Measurements from ENCODE around the gene MT1X.

The MT1X gene

GRCh38 chr16:56645311-56645710 is 37.0 kb upstream of the MT1X start:
- H3K4me3 ChIP-seq (ENCODE audit: low read length, poor library complexity, severe bottlenecking), result no peak overlapping the region
- no peaks in the 10 kb centered on the region for H3K4me1 ChIP-seq (ENCODE audit: insufficient read depth, low read length, poor library complexity, severe bottlenecking)
- TF ChIP-seq EZH2phosphoT487 (IDR thresholded peaks at IDR 0.05; ENCODE audit: borderline replicate concordance), result no peak
- TF ChIP-seq, protein P1, sequence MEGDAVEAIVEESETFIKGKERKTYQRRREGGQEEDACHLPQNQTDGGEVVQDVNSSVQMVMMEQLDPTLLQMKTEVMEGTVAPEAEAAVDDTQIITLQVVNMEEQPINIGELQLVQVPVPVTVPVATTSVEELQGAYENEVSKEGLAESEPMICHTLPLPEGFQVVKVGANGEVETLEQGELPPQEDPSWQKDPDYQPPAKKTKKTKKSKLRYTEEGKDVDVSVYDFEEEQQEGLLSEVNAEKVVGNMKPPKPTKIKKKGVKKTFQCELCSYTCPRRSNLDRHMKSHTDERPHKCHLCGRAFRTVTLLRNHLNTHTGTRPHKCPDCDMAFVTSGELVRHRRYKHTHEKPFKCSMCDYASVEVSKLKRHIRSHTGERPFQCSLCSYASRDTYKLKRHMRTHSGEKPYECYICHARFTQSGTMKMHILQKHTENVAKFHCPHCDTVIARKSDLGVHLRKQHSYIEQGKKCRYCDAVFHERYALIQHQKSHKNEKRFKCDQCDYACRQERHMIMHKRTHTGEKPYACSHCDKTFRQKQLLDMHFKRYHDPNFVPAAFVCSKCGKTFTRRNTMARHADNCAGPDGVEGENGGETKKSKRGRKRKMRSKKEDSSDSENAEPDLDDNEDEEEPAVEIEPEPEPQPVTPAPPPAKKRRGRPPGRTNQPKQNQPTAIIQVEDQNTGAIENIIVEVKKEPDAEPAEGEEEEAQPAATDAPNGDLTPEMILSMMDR (conservative IDR thresholded peaks at IDR 0.05; ENCODE audit: low read length), result no peak
- no peak overlapping the region for H3K9ac ChIP-seq (ENCODE audit: low read depth, low read length, poor library complexity, severe bottlenecking)
- H3K79me2 ChIP-seq (ENCODE audit: insufficient read depth, low read length), result no peaks in the 10 kb centered on the region
- H3K9me3 ChIP-seq (ENCODE audit: insufficient read depth, low read depth, low read length), result no peaks in the 10 kb centered on the region
- H3K4me2 ChIP-seq (ENCODE audit: low read depth, low read length, poor library complexity, severe bottlenecking), result no peak overlapping the region
- H3K36me3 ChIP-seq (ENCODE audit: insufficient read depth, low read length), result no peaks in the 10 kb centered on the region
- no peaks in the 10 kb centered on the region for H3K27me3 ChIP-seq (ENCODE audit: insufficient read depth, low read length, poor library complexity, severe bottlenecking)
- H4K20me1 ChIP-seq (ENCODE audit: insufficient read depth, low read length, poor library complexity, severe bottlenecking), result no peaks in the 10 kb centered on the region
- H3F3A ChIP-seq (ENCODE audit: low read depth), result no peaks in the 10 kb centered on the region
- no peaks in the 10 kb centered on the region for H3K9me2 ChIP-seq (replicated peaks; ENCODE audit: low read depth, low read length)
- H2AFZ ChIP-seq (ENCODE audit: low read length), result no peak overlapping the region

GRCh38 chr16:56645838-56646237 is 36.4 kb upstream of the MT1X start:
- Histone ChIP-seq H3K9me2 (replicated peaks; ENCODE audit: low read depth, low read length) (no peaks in the 10 kb centered on the region), H3K79me2 (ENCODE audit: insufficient read depth, low read length) (no peaks in the 10 kb centered on the region), H3K4me3 (ENCODE audit: low read length, poor library complexity, severe bottlenecking) (no peak overlapping the region), H3K27me3 (ENCODE audit: insufficient read depth, low read length, poor library complexity, severe bottlenecking) (no peaks in the 10 kb centered on the region), H2AFZ (ENCODE audit: low read length) (no peak overlapping the region), H3K9ac (ENCODE audit: low read depth, low read length, poor library complexity, severe bottlenecking) (no peak overlapping the region), H3K4me1 (ENCODE audit: insufficient read depth, low read length, poor library complexity, severe bottlenecking) (no peaks in the 10 kb centered on the region), H4K20me1 (ENCODE audit: insufficient read depth, low read length, poor library complexity, severe bottlenecking) (no peaks in the 10 kb centered on the region), H3K9me3 (ENCODE audit: insufficient read depth, low read depth, low read length) (no peaks in the 10 kb centered on the region), H3F3A (ENCODE audit: low read depth) (no peaks in the 10 kb centered on the region), H3K36me3 (ENCODE audit: insufficient read depth, low read length) (no peaks in the 10 kb centered on the region), H3K4me2 (ENCODE audit: low read depth, low read length, poor library complexity, severe bottlenecking) (no peak overlapping the region)
- no peak for TF ChIP-seq EZH2phosphoT487 (IDR thresholded peaks at IDR 0.05; ENCODE audit: borderline replicate concordance)
- TF ChIP-seq, protein P1 (conservative IDR thresholded peaks at IDR 0.05; ENCODE audit: low read length), result no peak

DNA sequence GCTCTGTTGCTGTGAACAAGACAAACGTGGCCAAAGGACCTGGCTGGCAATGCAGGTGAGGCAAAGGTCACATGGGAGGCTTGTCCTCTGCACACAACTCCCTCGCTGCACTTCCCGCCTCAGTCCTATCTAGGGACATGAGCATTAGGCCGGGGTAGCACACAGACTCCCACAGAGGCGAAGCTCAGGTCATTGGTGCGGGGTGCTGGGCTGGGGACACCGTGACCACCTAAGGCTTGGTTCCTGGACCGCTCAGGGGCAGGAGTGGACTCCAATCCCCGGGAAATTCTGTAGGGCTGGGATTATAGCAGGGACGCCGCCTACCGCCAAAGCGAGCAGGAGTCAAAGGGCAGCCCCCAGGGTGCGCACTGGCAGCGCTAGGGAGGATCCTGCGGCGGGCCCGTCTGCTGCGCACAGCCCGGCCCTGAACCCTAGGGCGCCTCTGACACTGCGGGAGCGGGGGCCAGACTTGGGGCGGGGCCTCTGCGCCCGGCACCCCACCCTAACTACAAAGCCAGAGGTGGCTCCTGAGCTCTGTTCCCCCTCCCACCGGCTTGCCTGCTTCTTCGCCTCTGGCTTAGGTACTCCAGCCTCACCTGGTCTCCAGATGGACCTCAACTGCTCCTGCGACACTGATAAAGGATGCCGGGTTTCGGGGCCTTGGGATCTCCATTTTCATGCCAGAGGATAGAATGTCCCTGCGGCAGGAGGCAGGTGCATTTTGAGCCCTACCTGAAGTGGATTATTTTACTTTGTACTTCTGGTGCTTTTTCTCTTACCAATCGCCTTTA is 34.4 kb upstream of the MT1X start:
- H3K27me3 ChIP-seq (ENCODE audit: insufficient read depth, low read length, poor library complexity, severe bottlenecking), result no peaks in the 10 kb centered on the region
- H3K9me3 ChIP-seq (ENCODE audit: insufficient read depth, low read depth, low read length), result no peaks in the 10 kb centered on the region
- no peaks in the 10 kb centered on the region for H3K36me3 ChIP-seq (ENCODE audit: insufficient read depth, low read length)
- no peaks in the 10 kb centered on the region for H3K4me1 ChIP-seq (ENCODE audit: insufficient read depth, low read length, poor library complexity, severe bottlenecking)
- no peaks in the 10 kb centered on the region for H3K79me2 ChIP-seq (ENCODE audit: insufficient read depth, low read length)
- TF ChIP-seq, protein P1 (conservative IDR thresholded peaks at IDR 0.05; ENCODE audit: low read length), result no peak
- TF ChIP-seq EZH2phosphoT487 (IDR thresholded peaks at IDR 0.05; ENCODE audit: borderline replicate concordance), result no peak
- no peak overlapping the region for H2AFZ ChIP-seq (ENCODE audit: low read length)
- no peak overlapping the region for H3K9ac ChIP-seq (ENCODE audit: low read depth, low read length, poor library complexity, severe bottlenecking)
- no peak overlapping the region for H3K4me3 ChIP-seq (ENCODE audit: low read length, poor library complexity, severe bottlenecking)
- no peaks in the 10 kb centered on the region for H3F3A ChIP-seq (ENCODE audit: low read depth)
- no peak overlapping the region for H3K4me2 ChIP-seq (ENCODE audit: low read depth, low read length, poor library complexity, severe bottlenecking)
- no peaks in the 10 kb centered on the region for H4K20me1 ChIP-seq (ENCODE audit: insufficient read depth, low read length, poor library complexity, severe bottlenecking)
- H3K9me2 ChIP-seq (replicated peaks; ENCODE audit: low read depth, low read length), result no peaks in the 10 kb centered on the region
